ENCODE results near the gene MAP2K3.

The MAP2K3 gene

GRCh38 chr17:21241564-21241963, 42.9 kb upstream of the MAP2K3 start:
- Histone ChIP-seq H3K4me2 (ENCODE audit: low read length) (no peak overlapping the region), H3K79me2 (no peaks in the 10 kb centered on the region), H3K4me1 (no peaks in the 10 kb centered on the region), H3K36me3 (ENCODE audit: control insufficient read depth, insufficient read depth, low read length) (no peaks in the 10 kb centered on the region), H3K27ac (no peak overlapping the region), H3K9ac (no peak overlapping the region), H3K4me3 (ENCODE audit: low read depth, low read length) (no peak overlapping the region), H3K9me3 (ENCODE audit: control insufficient read depth, low read length) (no peaks in the 10 kb centered on the region), H2AFZ (no peak overlapping the region), H3K27me3 (ENCODE audit: control insufficient read depth, insufficient read depth, low read length) (no peaks in the 10 kb centered on the region)
- TF ChIP-seq CTCF (IDR thresholded peaks at IDR 0.05), result no peak

DNA sequence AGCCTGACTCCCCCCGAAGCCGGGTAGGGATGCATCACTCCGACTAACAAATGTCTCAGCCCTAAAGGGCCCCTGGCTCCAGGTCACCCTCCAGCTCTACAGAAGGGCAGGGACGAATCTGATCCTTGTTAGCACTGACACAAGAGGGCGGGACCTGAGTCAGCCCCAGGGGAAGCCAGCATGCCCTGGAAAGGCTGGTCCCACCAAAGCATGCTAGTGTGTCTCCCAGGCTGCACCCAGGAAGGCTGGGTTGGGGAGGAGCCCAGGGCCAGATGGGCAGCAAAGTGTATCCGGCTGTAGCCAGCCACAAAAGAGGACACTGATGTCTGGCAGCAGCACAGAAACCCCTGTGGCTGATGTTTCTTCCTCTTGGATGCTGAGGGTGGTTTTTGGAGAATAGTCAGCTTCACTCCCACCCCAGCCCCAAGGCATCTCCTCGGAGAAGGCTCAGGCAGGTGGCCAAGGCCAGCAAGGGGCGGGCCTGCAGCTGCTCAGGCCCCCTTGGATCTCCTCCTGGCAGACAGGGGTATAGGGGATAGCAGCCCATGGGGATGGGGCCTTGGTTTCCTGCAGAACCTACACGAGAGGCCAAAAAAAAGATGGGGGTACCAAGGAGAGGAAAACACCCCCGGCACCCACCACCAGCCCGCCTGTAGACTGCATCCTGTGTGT, 42.3 kb upstream of the MAP2K3 start:
- Histone ChIP-seq H3K27ac (no peak overlapping the region), H3K4me3 (ENCODE audit: low read depth, low read length) (no peak overlapping the region), H3K36me3 (ENCODE audit: control insufficient read depth, insufficient read depth, low read length) (no peaks in the 10 kb centered on the region), H3K79me2 (no peaks in the 10 kb centered on the region), H3K4me2 (ENCODE audit: low read length) (no peak overlapping the region), H3K9me3 (ENCODE audit: control insufficient read depth, low read length) (no peaks in the 10 kb centered on the region), H3K27me3 (ENCODE audit: control insufficient read depth, insufficient read depth, low read length) (no peaks in the 10 kb centered on the region), H3K9ac (no peak overlapping the region), H3K4me1 (no peaks in the 10 kb centered on the region), H2AFZ (no peak overlapping the region)
- TF ChIP-seq CTCF (IDR thresholded peaks at IDR 0.05), result no peak

- Histone ChIP-seq H3K36me3 (ENCODE audit: control insufficient read depth, insufficient read depth, low read length) (no peaks in the 10 kb centered on the region), H3K27ac (no peak overlapping the region), H2AFZ (no peak overlapping the region), H3K4me1 (no peaks in the 10 kb centered on the region), H3K4me3 (ENCODE audit: low read depth, low read length) (no peak overlapping the region), H3K27me3 (ENCODE audit: control insufficient read depth, insufficient read depth, low read length) (no peaks in the 10 kb centered on the region), H3K9me3 (ENCODE audit: control insufficient read depth, low read length) (no peaks in the 10 kb centered on the region), H3K4me2 (ENCODE audit: low read length) (no peak overlapping the region), H3K9ac (no peak overlapping the region), H3K79me2 (no peaks in the 10 kb centered on the region)
- no peak for TF ChIP-seq CTCF (IDR thresholded peaks at IDR 0.05)
These were observed 41.6 kb upstream of the MAP2K3 start for GRCh38 chr17:21242780-21243515.

DNA sequence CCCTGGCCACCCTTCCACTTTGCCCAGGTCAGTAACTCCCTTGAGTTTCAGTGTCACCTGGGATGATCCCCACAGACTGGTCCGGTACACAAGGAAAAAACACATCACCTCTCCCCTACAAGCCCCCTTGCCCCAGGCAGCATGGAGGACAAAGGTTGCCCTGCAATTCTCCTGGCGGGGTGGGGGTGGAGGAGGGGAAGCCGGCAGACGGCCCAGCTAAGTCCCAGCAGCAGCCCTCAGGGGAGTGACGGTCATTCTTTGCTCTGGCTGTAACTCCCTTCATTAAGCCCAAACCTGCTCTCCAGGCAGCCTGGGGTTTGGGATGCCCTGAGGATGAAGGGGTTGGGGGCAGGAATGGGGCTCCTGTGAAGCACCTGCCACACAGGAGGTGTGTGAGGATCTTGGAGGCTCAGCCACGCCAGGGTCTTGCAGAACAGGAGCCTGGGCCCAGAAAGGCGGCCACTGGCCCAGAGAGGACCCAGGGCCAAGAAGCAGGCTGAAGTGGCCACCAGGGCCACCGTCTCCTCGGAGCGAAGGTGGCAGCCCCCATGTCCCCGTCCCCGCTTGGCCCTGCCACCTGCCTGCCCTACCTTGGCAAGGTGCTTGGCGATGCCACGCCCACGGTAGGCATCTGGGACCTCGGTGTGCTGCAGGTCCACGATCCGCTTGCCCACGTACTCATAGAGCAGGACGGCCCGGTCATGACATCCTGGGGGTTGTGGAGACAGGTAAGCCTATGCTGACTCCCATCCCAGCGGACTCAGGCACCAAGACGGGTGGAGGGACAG, 40.8 kb upstream of the MAP2K3 start:
- no peaks in the 10 kb centered on the region for H3K36me3 ChIP-seq (ENCODE audit: control insufficient read depth, insufficient read depth, low read length)
- H3K27ac ChIP-seq, result no peak overlapping the region
- H3K4me1 ChIP-seq, result no peaks in the 10 kb centered on the region
- H3K4me3 ChIP-seq (ENCODE audit: low read depth, low read length), result no peak overlapping the region
- no peak overlapping the region for H3K4me2 ChIP-seq (ENCODE audit: low read length)
- no peak overlapping the region for H2AFZ ChIP-seq
- no peaks in the 10 kb centered on the region for H3K79me2 ChIP-seq
- no peaks in the 10 kb centered on the region for H3K27me3 ChIP-seq (ENCODE audit: control insufficient read depth, insufficient read depth, low read length)
- H3K9ac ChIP-seq, result no peak overlapping the region
- H3K9me3 ChIP-seq (ENCODE audit: control insufficient read depth, low read length), result no peaks in the 10 kb centered on the region
- no peak for TF ChIP-seq CTCF (IDR thresholded peaks at IDR 0.05)
